Limb (tissue), 2 donors: ENCODE measurements around the gene KIAA0825.
"Not testable (repeated sequence)": the region's sequence is repeated elsewhere in the genome, so short reads cannot be mapped to it uniquely, and the experiment has no call there.

Experiments
- DNase-seq, 2 donors: peaks; one replicate each; pipeline ENCODE4 v3.0.0-alpha.2; 2016; ENCODE audit errors: extremely low spot score in 2 of 2

Gene KIAA0825

GRCh38 chr5:94376672-94377345 is 241.6 kb downstream of the KIAA0825 start:
- no peak for DNase-seq

- no peak for DNase-seq
Measured at GRCh38 chr5:94375801-94376200, 242.6 kb downstream of the KIAA0825 start.

GRCh38 chr5:94374336-94374735 is 244.1 kb downstream of the KIAA0825 start:
- no peak for DNase-seq

- DNase-seq: no peak
Measured at GRCh38 chr5:94367900-94368299, 250.5 kb downstream of the KIAA0825 start.

- no peak for DNase-seq
Measured at GRCh38 chr5:94366811-94367210, 251.6 kb downstream of the KIAA0825 start.

GRCh38 chr5:94362857-94363256 is 255.5 kb downstream of the KIAA0825 start:
- DNase-seq: no peak

GRCh38 chr5:94361832-94362796 is 256.3 kb downstream of the KIAA0825 start:
- no peak for DNase-seq

GRCh38 chr5:94361161-94361560 is 257.2 kb downstream of the KIAA0825 start:
- DNase-seq: no peak

- DNase-seq: no peak
Measured at GRCh38 chr5:94360382-94361130, 257.8 kb downstream of the KIAA0825 start.

GRCh38 chr5:94359880-94360279 is 258.5 kb downstream of the KIAA0825 start:
- no peak for DNase-seq

GRCh38 chr5:94355811-94356210 is 262.6 kb downstream of the KIAA0825 start:
- DNase-seq: no peak

GRCh38 chr5:94354837-94355485 is 263.4 kb downstream of the KIAA0825 start:
- DNase-seq: not testable (repeated sequence)

GRCh38 chr5:94353605-94354004 is 264.8 kb downstream of the KIAA0825 start:
- no peak for DNase-seq

GRCh38 chr5:94347130-94347529 is 271.3 kb downstream of the KIAA0825 start:
- no peak for DNase-seq

- DNase-seq: no peak
Measured at GRCh38 chr5:94345257-94345656, 273.1 kb downstream of the KIAA0825 start.

GRCh38 chr5:94337617-94338016 is 280.8 kb downstream of the KIAA0825 start:
- DNase-seq: no peak

GRCh38 chr5:94335936-94336335 is 282.5 kb downstream of the KIAA0825 start:
- no peak for DNase-seq

- no peak for DNase-seq
Measured at GRCh38 chr5:94329115-94329514, 289.3 kb downstream of the KIAA0825 start.

GRCh38 chr5:94326586-94326985 is 291.8 kb downstream of the KIAA0825 start:
- DNase-seq: no peak

GRCh38 chr5:94316916-94317838 is 301.2 kb downstream of the KIAA0825 start:
- no peak for DNase-seq
